Stimulated activated CD8-positive, alpha-beta memory T cell treated with anti-CD3 and anti-CD28 coated beads, Interleukin-12 subunit alpha, Interleukin-12 subunit beta, amount 100 ng/mL, for 1 hour (primary cell): ENCODE data around the gene MYOF.
"Not testable (repeated sequence)": the region's sequence is repeated elsewhere in the genome, so short reads cannot be mapped to it uniquely, and the experiment has no call there.

Experiments
- DNase-seq: peaks from one replicate; pipeline ENCODE4 v3.0.0-alpha.2; 2020; ENCODE audit warnings: low read depth

MYOF gene

DNA sequence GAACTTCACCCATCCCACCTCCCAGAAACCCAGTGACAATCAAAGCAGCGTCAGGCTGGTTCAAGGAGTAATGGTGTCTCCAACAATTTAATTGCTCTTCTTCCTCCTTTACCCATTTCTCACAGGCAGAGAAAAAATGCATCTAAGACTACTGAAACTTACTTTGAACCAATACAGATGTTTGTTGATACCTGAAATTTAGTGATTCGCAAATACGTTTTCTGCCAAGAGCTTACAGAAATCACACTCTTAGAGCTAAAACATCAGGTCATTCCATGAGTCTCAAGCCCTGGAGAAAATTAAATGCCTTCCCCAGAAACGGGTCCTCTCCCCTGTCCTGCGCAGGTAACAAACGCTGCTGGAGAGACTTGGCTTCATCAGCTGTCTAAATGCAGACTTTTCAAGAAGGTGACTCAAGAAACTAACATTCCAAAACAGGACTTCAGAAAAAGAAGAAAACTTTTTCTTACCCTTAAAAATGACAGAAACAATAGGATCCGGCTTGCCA is 443 bp downstream of the MYOF start:
- DNase-seq, result no peak

DNA sequence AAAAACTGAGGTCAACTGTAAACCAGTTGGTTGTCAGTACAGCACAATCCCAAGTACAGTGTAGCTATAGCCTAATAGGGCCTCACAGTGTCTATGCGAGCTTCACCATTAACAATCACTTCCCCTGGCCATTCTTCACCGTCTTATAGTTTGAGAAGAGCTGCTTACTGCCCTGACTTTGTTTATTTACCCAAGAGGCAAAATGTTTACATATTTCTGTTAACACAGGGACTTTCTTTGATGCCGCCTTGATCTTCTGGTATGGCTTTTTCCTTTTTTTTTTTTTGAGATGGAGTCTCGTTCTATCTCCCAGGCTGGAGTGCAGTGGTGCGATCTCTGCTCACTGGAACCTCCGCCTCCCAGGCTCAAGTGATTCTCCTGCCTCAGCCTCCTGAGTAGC is 3.3 kb downstream of the MYOF start:
- DNase-seq, result no peak

DNA sequence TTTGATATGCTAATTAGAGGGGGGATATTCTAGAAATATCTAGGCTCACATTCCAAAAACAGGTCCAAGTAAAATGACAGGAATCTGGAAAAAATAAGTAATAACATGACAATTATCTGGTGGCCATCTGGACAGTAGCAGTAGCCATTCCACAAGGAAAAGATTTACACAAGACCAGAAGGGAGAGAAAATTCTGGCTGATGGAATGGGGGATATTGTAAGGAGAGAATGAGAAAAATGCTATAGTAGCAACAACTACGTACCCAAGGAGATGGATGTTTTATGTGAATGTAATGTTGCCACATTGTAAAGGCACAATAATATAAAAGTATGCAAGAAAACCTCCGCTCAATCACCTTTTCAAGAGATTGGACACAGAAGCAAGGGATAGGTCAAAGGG is 5.4 kb downstream of the MYOF start:
- no peak for DNase-seq

DNA sequence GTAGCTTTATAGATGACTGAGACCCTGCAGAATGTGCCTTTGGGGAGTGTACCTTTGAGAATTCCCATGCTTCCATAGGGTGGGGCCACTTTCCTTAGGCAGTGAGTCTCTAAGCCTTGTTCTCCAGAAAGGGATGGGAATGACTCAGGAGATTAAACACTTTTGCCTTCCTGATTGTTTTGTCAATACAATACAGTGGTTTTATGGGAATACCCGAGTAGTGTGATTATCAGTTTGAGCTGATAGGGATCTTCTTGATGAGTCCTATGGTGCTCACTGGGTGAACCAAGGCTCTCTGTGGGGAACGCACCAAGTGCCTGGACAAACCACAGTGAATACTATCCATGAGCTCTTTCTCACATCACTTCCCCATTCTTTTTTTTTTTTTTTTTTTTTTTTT is 6.3 kb downstream of the MYOF start:
- no peak for DNase-seq

DNA sequence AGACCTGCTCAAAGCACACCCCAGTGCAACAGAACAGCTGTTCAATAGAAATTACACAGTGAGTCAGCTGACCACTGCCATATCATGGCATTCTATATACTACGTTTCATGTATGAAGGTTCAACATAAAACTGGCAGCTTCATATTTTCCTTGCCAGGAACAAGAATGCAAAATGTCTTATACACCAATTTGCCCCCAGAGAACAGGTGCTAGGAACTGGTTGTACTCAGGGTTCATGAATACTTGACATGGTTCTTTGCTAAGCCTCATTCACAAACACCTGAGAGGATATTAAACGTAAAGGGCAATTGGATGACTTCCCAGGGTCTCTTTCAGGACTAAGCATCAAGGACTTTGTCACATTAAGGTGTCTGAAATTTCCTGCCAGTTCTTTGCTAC is 6.9 kb downstream of the MYOF start:
- DNase-seq, result no peak

DNA sequence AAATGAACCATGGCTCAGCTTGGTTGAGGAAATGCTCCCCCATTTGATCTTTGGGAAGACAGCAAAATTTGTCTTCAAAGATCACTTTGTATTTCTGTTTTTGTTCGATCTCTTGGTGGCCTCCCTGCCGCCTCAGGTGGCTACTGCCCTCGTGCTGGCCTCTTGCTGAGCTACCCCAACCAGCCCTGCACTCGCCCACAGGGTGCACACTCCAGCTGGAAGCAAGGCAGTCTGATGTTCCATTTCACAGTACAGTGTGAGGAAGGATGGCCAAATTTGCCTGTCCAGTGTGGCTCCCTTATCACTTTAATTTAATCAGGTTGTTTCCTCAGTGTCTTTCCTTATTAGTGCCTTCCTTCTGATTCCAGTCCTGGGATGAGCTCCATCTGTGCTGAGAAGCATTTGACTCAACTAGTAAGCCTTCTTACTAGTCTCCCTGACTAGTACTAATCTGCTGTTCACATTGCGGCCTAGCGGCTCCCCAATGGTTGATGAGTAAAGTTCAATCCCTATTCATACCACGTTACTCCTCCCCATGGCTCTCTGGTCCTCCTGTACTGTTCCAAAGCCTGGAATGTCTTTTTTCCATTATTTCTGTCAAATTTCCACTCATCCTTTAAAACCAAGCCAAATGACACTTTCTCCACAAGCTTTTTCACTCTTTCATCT is 8.2 kb downstream of the MYOF start:
- DNase-seq, result no peak

DNA sequence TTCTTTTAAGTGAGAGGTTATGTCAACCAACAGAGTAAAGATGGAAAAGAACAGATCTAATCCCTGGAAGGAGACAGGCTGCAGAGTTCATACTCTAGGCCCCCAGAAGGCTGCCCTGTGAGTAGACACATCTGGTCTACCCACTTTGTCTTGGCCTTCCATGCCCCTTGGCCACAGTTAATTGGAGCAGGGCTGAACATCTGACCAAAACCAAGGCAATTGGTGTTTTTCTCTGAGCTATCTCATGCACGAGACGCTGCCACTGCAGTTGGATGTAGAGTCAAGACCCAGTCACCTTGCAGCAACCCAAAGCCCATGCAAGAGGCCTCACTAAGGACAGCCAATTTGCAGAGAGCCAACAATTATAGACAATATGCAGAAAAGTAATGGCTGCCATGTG is 9.0 kb downstream of the MYOF start:
- no peak for DNase-seq

DNA sequence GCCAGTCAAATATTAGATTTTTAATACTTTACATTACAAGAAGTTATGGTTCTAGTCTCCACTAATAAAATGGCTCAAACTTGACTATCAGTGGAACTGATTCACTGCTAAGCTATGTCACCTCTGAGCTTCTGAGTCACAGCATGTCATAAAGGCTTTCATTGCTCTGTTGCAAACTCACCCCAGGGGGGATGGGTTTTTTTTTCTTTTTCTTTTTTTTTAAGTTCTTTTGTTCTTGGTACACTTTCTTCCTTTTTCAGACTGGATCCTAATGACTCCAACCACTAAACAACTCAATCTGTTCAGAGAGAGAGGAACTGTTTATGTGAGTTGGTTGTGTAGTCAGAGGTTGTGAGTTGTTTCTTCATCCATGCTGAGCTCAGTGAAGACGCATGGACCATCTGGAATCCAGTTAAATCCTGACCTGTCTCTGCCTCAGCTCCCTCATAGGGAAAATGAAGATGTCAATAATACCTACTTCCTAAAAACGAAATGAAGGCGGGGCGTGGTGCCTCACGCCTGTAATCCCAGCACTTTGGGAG is 11.0 kb downstream of the MYOF start:
- DNase-seq, result no peak

DNA sequence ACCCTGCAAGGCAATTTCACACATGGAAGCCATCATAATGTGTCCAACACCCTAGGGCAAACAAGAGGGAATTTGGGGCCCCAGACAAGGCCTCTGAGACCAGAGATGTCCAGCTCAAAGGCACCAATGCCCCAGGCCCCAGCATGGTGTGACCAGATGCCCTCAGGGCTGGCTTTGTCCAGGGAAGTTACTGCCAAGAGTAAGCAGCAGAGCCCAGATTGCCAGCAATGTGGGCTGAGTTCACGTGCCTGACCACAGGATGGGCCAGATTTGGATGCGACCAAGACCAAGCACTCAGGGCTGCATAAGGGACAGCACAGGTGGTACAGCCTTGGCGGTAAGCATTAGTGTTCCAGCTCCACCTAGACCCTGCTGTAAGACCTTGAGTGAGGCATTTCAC is 12.7 kb downstream of the MYOF start:
- no peak for DNase-seq

DNA sequence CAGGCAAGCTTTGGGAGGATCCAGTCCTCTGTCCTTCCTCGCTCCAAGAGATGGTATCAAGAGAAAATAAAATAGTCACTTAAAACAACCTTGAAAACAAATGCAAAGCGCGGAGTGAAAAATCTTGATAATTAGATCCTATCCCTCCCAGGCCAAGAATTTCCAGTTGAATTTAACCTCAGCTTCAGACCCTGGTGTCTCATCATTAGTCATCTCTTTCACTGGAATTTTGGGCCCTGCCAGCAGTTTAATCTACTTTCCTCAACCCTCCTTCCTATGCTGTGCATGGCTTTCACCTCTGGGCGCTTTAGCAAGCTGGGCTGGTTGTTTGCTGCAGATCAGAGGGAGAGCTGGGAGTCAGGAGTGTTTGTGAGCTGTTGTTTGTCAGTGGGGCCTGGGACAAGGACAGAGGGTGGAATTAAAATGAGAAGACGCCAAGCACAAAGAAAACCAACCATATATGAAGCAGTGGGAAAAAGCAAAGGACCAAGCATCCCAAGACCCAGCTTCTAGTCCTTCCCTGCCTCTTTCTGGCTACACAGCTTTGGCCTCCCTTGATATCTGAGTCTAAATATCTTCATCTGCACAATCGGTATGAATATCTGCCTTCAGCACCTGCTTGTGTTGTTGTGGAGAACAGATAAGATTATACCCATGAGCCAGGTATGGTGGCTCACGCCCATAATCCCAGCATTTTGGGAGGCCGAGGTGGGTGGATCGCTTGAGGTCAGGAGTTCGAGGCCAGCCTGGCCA is 13.5 kb downstream of the MYOF start:
- no peak for DNase-seq

DNA sequence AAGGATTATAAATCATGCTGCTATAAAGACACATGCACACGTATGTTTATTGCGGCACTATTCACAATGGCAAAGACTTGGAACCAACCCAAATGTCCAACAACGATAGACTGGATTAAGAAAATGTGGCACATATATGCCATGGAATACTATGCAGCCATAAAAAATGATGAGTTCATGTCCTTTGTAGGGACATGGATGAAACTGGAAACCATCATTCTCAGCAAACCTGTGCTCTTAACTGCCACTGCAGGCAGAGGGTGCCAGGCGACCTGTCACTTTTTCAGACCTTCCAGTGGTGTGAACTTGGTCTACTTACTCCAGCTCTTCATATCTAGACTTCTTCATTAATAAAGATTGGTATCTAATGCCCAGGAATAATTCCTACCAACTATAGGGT is 14.5 kb downstream of the MYOF start:
- DNase-seq, result not testable (repeated sequence)

DNA sequence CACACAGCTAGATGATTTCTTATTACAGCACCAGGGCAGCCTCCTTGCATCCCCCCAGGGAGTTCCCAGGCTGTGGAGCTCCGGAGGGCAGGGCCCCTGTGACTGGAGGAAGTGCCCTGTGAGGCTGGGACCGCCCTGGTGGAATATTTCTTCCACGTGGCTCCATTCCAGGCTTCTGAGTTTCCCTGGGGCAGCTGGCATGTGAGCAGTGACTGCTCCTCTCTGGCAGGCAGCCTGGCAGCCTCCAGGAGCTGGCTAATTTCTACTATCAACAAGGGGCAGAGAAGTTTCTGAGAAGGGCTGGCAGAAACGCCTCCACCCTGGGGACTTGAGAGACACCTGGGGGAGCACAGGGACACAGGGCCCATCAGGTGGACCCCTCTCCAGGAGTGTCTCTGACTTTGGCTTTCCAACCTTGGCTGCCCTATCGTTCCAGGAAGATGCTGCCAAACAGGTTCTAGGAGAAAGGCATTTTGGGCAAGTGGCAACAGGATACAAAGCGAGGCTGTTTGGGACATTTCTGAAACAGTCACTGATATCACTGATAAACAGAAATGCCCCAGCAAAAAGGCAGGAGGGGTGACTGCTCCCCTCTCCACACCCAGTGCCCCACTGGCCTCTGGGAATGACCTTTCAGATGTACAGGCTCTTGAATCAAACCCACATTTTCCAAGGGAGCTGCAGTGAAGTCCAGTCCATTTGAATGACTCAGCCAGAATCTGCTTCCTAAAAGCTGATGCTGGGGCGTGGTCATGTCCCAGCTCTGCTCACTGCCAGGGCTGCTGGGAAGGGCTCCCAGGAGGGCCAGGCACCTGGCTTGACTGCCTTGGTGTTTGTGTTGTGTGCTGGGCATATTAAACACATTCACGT is 16.1 kb downstream of the MYOF start:
- DNase-seq, result no peak

DNA sequence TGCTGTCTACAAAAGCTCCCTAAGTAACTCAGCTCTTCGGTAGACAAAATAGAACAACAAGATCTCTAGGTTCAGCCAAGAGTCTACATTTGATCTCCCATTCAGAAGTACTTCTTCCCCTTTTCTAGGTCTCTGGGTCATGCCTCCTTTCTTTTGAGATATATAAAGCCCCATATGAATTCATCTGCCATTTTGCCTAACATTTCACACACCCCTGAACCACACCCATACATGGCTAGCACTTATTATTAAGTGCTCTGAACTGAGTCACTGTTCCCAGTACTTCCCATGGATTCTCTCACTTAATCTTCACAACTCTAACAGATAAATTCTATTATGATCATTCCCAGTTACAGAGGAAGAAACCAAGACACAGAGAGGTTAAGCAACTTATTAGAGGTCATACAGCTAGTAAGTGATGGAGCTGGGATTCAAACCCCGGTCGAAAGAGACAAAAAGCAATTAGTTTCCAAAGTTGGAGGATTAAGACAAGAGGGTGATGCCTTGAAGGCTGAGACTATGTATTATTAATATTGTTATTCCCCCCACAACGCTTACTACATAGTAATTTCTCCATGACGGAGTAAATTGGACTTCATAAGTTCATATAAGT is 17.3 kb downstream of the MYOF start:
- DNase-seq, result no peak

DNA sequence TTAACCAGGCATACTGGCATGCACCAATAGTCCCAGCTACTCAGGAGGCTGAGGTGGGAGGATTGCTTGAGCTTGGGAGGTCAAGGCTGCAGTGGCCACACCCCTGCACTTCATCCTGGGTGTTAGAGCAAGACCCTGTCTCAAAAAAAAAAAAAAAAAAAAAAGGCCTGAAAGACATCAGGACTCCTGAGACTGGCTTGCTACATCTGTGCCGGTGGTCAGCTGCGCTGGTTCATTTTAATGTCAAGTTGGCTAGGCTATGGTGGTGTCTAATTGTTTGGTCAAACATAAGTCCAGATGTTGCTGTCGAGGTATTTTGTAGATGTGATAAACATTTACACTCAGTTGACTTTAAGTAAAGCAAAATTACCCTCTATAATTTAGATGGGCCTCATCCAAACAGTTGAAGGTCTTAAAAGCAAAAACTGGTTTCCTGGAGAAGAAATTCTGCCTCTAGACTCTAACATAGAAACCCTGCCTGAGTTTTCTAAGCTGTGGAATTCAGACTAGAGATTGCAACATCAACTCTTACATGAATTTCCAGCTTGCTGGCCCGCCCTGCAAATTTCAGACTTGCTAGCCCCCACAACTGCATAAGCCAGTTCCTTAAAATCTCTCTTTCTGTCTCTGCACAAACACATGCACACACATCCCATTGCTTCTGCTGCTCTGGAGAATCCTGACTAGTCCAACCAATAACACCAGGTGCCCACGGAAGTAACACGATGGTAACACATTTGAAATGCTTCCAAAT is 18.2 kb downstream of the MYOF start:
- DNase-seq, result no peak

DNA sequence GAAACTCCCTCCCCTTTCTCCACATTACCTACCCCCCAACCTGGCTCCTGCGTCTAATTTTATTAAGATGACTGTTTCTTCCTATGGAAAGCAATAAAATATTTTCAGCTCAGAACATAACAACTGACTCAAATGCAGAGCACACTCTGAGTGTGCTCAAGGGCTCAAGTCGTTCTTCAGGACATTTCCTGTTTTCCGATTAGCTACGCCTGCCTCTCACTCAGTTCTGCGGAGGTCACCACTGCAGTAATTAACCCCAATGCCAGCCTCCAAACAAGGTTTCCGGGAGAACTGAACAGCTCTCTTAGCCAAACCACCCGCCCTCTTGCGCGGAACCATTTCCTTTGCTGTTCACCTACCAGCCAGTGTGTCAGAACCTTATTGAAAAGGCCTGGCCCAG is 19.3 kb downstream of the MYOF start:
- no peak for DNase-seq

DNA sequence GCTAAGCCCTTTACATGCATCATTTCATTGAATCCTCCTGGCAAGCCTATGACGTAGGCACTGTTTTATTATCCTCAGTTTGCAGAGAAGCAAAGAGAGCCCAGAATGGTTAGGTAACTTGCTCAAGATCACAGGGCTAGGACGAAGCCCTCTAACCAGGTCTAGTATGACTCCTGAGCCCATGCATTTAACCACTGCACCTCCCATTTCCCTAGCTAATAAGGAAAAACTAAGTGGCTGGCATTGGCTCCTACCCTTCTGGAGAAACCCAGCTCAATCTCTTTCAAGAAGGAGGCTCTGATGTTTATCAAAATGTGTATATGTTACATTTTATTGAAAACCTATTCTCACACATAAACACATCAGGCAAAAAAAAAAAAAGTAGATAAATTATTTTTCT is 19.8 kb downstream of the MYOF start:
- DNase-seq, result no peak

DNA sequence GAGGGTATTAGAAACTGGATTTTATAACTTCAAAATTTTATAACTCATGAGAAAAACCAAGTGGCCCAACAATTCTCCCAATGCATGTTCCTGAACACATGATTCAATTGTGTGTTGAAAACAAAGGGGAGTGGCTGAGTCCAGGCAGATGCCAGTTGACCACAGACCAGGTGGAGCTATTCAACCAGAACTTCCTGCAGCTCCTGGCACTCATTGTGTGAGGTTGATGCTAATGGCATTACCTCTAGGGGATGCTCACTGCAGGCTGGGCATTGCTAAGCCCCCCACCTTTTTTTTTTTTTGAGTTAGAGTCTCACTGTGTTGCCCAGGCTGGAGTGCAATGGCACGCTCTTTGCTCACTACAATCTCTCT is 20.3 kb downstream of the MYOF start:
- no peak for DNase-seq

DNA sequence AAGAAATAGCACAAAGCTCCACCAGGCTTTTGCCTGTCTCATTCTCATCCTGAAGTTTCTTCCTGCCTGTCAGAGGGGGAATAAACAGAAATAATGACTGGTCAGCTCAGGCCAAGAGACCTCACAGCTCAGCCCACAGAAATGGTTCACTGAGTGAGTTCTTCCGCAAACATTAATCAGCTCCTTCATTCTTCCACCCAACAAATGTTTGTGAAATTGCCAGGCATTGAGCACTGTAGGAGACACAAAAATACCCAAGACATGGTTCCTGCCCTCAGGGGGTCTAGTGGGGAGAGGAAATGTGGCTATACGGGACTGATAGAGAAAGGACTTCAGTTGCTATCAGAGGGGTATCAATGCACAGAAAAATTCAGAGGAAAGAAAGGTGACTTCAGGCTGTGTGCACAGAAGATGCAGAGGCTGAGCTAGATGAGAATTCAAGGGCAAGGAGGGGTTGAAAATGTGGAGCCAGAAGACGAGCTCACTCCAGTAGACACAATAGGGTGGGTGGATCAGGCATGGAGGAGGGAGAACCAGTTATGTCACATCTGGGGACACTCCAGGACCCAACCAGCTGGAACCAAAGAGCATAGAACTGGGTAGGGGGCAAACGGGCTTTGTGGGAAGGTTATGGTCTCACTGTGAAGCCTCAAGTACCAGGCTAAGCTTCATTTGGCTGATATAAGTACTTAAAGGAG is 20.9 kb downstream of the MYOF start:
- DNase-seq, result no peak

DNA sequence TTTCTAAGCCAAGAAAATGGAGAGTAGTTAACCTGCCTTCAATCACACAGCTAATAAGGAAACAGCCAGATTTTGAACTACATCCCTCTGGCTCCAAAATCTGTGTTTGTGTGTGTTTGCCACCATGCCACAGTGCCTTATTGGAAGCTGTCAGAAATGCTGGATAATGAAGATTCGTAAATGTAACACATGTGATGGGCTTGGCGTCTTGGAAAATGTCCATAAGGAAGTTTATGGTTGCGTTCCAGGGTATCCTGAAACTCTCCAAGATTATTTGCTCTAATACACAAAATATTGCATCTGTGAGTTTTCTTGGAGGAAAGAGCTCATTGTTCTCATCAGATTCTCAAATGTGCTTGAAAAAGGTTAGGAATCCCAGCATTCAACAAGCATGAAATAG is 22.7 kb downstream of the MYOF start:
- no peak for DNase-seq

DNA sequence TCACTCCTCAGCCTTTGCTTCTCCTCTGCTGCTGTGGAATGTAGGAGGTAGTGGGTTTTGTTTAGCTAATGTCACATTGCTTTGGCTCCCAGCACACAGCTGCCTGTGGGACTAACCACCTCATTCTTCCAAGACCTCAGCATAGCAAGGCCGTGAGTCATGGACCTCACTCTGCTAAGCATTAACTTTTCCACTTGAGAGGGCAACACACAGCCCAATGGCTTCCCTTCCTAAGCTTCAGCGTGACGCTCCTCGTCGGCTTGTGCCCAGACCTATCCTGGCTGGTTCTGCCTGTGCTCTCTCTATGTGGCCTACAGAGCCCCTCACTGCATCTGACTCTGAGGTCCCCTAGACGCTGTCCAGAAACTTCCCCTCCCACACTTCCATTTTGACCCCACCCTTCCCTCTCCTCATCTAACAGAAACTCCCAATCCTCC is 23.3 kb downstream of the MYOF start:
- no peak for DNase-seq

DNA sequence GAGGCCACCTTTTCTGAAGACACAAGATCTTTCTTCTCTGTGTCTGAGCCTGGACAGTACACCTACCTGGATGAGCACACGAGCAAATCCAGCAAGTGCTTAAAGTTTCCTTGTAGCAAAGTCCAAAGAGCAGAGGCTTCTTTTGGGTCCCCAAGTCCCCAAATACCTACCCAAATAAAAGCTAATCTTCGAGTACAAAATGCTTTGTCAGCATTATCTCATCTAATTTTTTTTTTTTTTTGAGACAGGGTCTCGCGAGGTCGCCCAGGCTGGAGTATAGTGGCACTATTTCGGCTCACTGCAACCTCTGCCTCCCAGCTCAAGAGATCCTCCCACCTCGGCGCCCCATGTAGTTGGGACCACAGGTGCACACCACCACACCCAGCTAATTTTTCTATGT is 24.6 kb downstream of the MYOF start:
- no peak for DNase-seq
